K562 (cell line): ENCODE data around the gene CCDC27. TPM values are rescaled to one million over a fixed set of nuclear protein-coding genes. Genes with fewer than 3 reads are reported as not detected.

ENCODE experiments used
- BMI1 ChIP-seq: fragments of 150-350 bp; IDR thresholded peaks from 2 replicates; pipeline ENCODE4 v1.6.1; 2014; ENCODE audit warnings: low read length
- CBFA2T2 ChIP-seq: fragments of 450-650 bp; conservative IDR thresholded peaks from 2 replicates; pipeline ENCODE4 v1.6.1; 2017; ENCODE audit warnings: mild to moderate bottlenecking
- CBFA2T3 ChIP-seq: fragments of 450-650 bp; IDR thresholded peaks from 2 replicates; pipeline ENCODE4 v1.6.1; 2017
- CHD1 ChIP-seq: fragments of 200-600 bp; sonication (generic); IDR thresholded peaks from one replicate; pipeline ENCODE4 v1.6.1; 2012; ENCODE audit warnings: mild to moderate bottlenecking, moderate library complexity, low read length, inconsistent platforms
- POLR2AphosphoS2 ChIP-seq: IDR thresholded peaks from 2 replicates; pipeline ENCODE4 v1.6.1; 2012; ENCODE audit warnings: low read length, improper control_type of control experiment
- PRPF4 ChIP-seq: fragments of 200-400 bp; formaldehyde crosslinking; IDR thresholded peaks from one replicate; pipeline ENCODE4 v1.6.1; 2017; ENCODE audit warnings: low read length, low read depth, mild to moderate bottlenecking; ENCODE audit not compliant: insufficient read depth, poor library complexity, severe bottlenecking
- PTRF ChIP-seq: fragments of 450-650 bp; IDR thresholded peaks from 2 replicates; pipeline ENCODE4 v1.6.1; 2016; ENCODE audit warnings: mild to moderate bottlenecking, missing genetic modification characterization, missing compliant biosample characterization
- RAD51 ChIP-seq: fragments of 450-650 bp; IDR thresholded peaks from 2 replicates; pipeline ENCODE4 v1.7.1; 2016; ENCODE audit warnings: low read depth, mild to moderate bottlenecking, borderline replicate concordance
- RBFOX2 ChIP-seq: fragments of 200-400 bp; formaldehyde crosslinking; IDR thresholded peaks from 2 replicates; pipeline ENCODE4 v1.6.1; 2017; ENCODE audit warnings: low read depth, mild to moderate bottlenecking, low read length, moderate library complexity
- SRSF3 ChIP-seq: fragments of 200-400 bp; formaldehyde crosslinking; IDR thresholded peaks from 2 replicates; pipeline ENCODE4 v1.6.1; 2016; ENCODE audit warnings: mild to moderate bottlenecking, low read length, moderate library complexity; ENCODE audit not compliant: insufficient read depth
- TCFL5 ChIP-seq: fragments of 250-450 bp; sonication (Bioruptor Pico); conservative IDR thresholded peaks from 2 replicates; pipeline ENCODE4 v1.6.1; 2021; ENCODE audit warnings: mild to moderate bottlenecking, moderate library complexity, matching md5 sums
- TEAD1 ChIP-seq, 2 experiments: fragments of 450-650 bp in 1 of 2; sonication (generic) in 1 of 2; formaldehyde crosslinking; IDR thresholded peaks; 2 replicates each; pipeline versions ENCODE4 v1.4.0 to v1.8.0; 2020 to 2022; ENCODE audit warnings: mild to moderate bottlenecking in 2 of 2, missing genetic modification reagents in 1 of 2
- WHSC1 ChIP-seq: IDR thresholded peaks from one replicate; pipeline ENCODE4 v1.6.1; 2012; ENCODE audit warnings: low read length, control low read depth, inconsistent platforms
- ZNF121 ChIP-seq: sonication (generic); formaldehyde crosslinking; conservative IDR thresholded peaks from 2 replicates; pipeline ENCODE4 v1.8.0; 2022; ENCODE audit warnings: missing genetic modification reagents
- ZNF212 ChIP-seq: fragments of 450-650 bp; formaldehyde crosslinking; IDR thresholded peaks from 2 replicates; pipeline ENCODE4 v1.4.0; 2020; ENCODE audit warnings: mild to moderate bottlenecking
- ZSCAN32 ChIP-seq: fragments of 450-650 bp; formaldehyde crosslinking; IDR thresholded peaks from 2 replicates; pipeline ENCODE4 v1.4.0; 2020; ENCODE audit warnings: mild to moderate bottlenecking, moderate library complexity
- polyA plus RNA-seq, 8 experiments: library from polyadenylated mRNA; depleted of rRNA in 4 of 8; stranded (reverse) in 5 of 8; unstranded in 3 of 8; fragments of >200 nt; fragmentation: Nextera tagmentation in 2 of 8; fragmentation: Illumina TruSeq in 1 of 8; extraction: Ambion mirVana in 2 of 8; extraction: Trizol in 1 of 8; gene quantifications; 2 replicates each; pipeline versions ENCODE4 v1.2.1 to v1.2.3, GENCODE V29; 2011 to 2014; ENCODE audit warnings: inconsistent platforms in 1 of 8, missing spikeins in 1 of 8
- total RNA-seq, 7 experiments: library from RNA; depleted of rRNA in 6 of 7; stranded (reverse); fragments of >200 nt in 6 of 7; fragmentation: Illumina TruSeq in 2 of 7; extraction: Trizol in 2 of 7; gene quantifications; 2 replicates each; pipeline versions ENCODE4 v1.2.1 to v1.2.3, GENCODE V29; 2011 to 2021; ENCODE audit warnings: low replicate concordance in 1 of 7
- TF ChIP-seq, protein P1 (sequence below), 2 experiments: IDR thresholded peaks; 2 replicates each; pipeline ENCODE4 v1.6.1; 2011; ENCODE audit warnings: borderline replicate concordance in 1 of 2, control low read depth in 1 of 2, low read depth in 1 of 2, low read length in 1 of 2, mild to moderate bottlenecking in 1 of 2, mixed read lengths in 1 of 2, moderate library complexity in 1 of 2; ENCODE audit not compliant: insufficient read depth in 1 of 2, insufficient read length in 1 of 2, poor library complexity in 1 of 2, severe bottlenecking in 1 of 2; ENCODE audit errors: extremely low read depth in 1 of 2
- TF ChIP-seq, protein P2 (sequence below): fragments of 450-650 bp; conservative IDR thresholded peaks from 2 replicates; pipeline ENCODE4 v1.6.1; 2016; ENCODE audit warnings: missing genetic modification characterization, low read depth, mild to moderate bottlenecking, missing compliant biosample characterization, moderate library complexity
- TF ChIP-seq, protein P3 (sequence below): fragments of 450-650 bp; IDR thresholded peaks from 2 replicates; pipeline ENCODE4 v1.6.1; 2016; ENCODE audit warnings: missing biosample characterization, missing genetic modification characterization
- TF ChIP-seq, protein P4 (sequence below): fragments of 450-650 bp; IDR thresholded peaks from 2 replicates; pipeline ENCODE4 v1.6.1; 2017; ENCODE audit warnings: antibody characterized with exemption
- TF ChIP-seq, protein P5 (sequence below): sonication (generic); formaldehyde crosslinking; IDR thresholded peaks from 2 replicates; pipeline ENCODE4 v1.8.1; 2023; ENCODE audit warnings: mild to moderate bottlenecking, missing genetic modification reagents, moderate library complexity

The CCDC27 gene
- total and polyA plus RNA-seq, 9 of the 15 experiments (the other 6 are each of a cell fraction or from before 2014, with no cell fraction given): 0.01 to 0.04 TPM; not detected in 7

DNA sequence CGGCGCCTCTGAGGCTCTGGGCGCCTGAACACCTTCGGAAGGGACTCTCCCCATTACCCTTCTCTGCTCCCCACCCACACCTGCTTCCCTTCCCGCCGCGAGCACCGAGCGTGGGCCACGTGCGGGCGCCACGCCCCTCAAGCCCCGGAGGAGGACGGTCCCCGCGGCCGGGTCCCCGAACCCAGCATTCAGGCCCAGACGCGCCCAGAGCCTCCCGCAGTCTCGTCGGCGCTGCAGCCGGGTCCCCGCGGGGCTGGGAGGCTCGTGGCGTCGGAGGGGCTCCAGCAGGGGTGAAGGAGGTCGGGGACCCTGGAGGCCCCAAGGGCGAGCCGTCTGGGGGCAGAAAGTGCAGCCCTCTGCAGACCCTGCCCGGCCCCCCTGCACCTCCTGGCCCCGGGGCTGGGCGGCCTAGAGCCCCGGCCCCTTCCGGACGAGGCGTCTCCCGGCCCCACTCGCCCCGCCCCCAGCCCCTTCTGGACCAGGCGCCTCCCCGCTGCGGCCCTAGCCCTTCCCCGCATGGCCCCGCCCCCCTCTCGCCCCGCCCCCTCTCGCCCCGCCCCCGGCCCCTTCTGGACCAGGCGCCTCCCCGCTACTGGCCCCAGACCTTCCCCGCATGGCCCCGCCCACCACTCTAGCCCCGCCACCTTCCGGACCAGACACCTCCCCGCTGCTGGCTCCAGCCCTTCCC is 19.9 kb downstream of the CCDC27 start (continued):
- TF ChIP-seq, protein P1, sequence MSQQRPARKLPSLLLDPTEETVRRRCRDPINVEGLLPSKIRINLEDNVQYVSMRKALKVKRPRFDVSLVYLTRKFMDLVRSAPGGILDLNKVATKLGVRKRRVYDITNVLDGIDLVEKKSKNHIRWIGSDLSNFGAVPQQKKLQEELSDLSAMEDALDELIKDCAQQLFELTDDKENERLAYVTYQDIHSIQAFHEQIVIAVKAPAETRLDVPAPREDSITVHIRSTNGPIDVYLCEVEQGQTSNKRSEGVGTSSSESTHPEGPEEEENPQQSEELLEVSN (IDR thresholded peaks at IDR 0.05; ENCODE audit: borderline replicate concordance in 1 of 2, extremely low read depth in 1 of 2, insufficient read depth in 1 of 2, insufficient read length in 1 of 2, low read depth in 1 of 2, low read length in 1 of 2, poor library complexity in 1 of 2, severe bottlenecking in 1 of 2): peak; percentile 92 to 98
- TF ChIP-seq TEAD1 (CRISPR knock-in tag; IDR thresholded peaks at IDR 0.05): 0 out of 4 replicates have a peak, but pooled peaks of 1 of the 2 experiments have one; percentile 50
- TF ChIP-seq ZNF212 (CRISPR knock-in tag): no peak
- no peak for TF ChIP-seq WHSC1
- TF ChIP-seq CBFA2T3: peak; percentile 32
- TF ChIP-seq PTRF: no peak
- TF ChIP-seq, protein P2, sequence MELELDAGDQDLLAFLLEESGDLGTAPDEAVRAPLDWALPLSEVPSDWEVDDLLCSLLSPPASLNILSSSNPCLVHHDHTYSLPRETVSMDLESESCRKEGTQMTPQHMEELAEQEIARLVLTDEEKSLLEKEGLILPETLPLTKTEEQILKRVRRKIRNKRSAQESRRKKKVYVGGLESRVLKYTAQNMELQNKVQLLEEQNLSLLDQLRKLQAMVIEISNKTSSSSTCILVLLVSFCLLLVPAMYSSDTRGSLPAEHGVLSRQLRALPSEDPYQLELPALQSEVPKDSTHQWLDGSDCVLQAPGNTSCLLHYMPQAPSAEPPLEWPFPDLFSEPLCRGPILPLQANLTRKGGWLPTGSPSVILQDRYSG (tag): no peak; the same call in 1 of the 2 replicates
- TF ChIP-seq BMI1: no peak
- no peak for TF ChIP-seq TCFL5 (CRISPR knock-in tag)
- no peak for TF ChIP-seq CHD1
- no peak for TF ChIP-seq ZNF121 (CRISPR knock-in tag)
- TF ChIP-seq, protein P3, sequence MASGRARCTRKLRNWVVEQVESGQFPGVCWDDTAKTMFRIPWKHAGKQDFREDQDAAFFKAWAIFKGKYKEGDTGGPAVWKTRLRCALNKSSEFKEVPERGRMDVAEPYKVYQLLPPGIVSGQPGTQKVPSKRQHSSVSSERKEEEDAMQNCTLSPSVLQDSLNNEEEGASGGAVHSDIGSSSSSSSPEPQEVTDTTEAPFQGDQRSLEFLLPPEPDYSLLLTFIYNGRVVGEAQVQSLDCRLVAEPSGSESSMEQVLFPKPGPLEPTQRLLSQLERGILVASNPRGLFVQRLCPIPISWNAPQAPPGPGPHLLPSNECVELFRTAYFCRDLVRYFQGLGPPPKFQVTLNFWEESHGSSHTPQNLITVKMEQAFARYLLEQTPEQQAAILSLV: no peak
- no peak for TF ChIP-seq POLR2AphosphoS2
- TF ChIP-seq, protein P4, sequence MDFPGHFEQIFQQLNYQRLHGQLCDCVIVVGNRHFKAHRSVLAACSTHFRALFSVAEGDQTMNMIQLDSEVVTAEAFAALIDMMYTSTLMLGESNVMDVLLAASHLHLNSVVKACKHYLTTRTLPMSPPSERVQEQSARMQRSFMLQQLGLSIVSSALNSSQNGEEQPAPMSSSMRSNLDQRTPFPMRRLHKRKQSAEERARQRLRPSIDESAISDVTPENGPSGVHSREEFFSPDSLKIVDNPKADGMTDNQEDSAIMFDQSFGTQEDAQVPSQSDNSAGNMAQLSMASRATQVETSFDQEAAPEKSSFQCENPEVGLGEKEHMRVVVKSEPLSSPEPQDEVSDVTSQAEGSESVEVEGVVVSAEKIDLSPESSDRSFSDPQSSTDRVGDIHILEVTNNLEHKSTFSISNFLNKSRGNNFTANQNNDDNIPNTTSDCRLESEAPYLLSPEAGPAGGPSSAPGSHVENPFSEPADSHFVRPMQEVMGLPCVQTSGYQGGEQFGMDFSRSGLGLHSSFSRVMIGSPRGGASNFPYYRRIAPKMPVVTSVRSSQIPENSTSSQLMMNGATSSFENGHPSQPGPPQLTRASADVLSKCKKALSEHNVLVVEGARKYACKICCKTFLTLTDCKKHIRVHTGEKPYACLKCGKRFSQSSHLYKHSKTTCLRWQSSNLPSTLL: no peak
- TF ChIP-seq RAD51: no peak; the same call in 1 of the 2 replicates
- TF ChIP-seq RBFOX2: peak; percentile 72
- TF ChIP-seq, protein P5, sequence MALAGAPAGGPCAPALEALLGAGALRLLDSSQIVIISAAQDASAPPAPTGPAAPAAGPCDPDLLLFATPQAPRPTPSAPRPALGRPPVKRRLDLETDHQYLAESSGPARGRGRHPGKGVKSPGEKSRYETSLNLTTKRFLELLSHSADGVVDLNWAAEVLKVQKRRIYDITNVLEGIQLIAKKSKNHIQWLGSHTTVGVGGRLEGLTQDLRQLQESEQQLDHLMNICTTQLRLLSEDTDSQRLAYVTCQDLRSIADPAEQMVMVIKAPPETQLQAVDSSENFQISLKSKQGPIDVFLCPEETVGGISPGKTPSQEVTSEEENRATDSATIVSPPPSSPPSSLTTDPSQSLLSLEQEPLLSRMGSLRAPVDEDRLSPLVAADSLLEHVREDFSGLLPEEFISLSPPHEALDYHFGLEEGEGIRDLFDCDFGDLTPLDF (CRISPR knock-in tag): peak; percentile 44; the same call in 1 of the 2 replicates
- no peak for TF ChIP-seq ZSCAN32 (CRISPR knock-in tag)
- no peak for TF ChIP-seq SRSF3
- no peak; the same call in 1 of the 2 replicates for TF ChIP-seq CBFA2T2
- no peak for TF ChIP-seq PRPF4
